NCI-H460 (cell line): ENCODE results near the gene DNAJC7. TPM values are rescaled to one million over a fixed set of nuclear protein-coding genes. Genes with fewer than 3 reads are reported as not detected.
"Not testable (repeated sequence)": the region's sequence is repeated elsewhere in the genome, so short reads cannot be mapped to it uniquely, and the experiment has no call there.

ENCODE experiments used
- DNase-seq: peaks from one replicate; pipeline ENCODE4 v3.0.0-alpha.2; 2016; ENCODE audit warnings: low read depth; ENCODE audit errors: extremely low read depth
- total RNA-seq: library from RNA; depleted of rRNA; stranded (reverse); fragments of >200 nt; shearing (Covaris generic); gene quantifications from 2 replicates; pipeline ENCODE4 v1.2.3, GENCODE V29; 2014

DNAJC7 gene
- total RNA-seq, 1 experiment from 2014 or later: 109 TPM

DNA sequence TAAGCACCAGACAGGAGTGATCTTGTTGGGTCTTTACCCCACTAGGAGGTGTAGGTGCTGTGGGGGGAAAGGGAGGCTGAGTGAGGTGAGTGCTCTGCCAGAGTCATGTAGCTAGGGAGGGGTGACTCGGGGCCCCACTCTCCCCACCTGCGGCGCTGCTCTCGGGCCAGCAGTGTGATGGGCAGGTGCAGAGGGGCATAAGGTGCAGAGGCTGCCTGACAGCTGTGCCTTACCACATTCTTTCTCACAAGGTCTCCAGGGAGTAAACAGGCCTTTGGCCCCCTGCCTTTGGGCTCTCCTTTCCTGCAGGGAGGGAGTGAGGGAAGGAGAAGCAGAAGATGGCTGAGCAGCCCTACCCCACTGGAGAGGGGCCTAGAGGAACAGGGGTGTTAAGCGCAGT is 55.1 kb downstream of the DNAJC7 start:
- DNase-seq: no peak

DNA sequence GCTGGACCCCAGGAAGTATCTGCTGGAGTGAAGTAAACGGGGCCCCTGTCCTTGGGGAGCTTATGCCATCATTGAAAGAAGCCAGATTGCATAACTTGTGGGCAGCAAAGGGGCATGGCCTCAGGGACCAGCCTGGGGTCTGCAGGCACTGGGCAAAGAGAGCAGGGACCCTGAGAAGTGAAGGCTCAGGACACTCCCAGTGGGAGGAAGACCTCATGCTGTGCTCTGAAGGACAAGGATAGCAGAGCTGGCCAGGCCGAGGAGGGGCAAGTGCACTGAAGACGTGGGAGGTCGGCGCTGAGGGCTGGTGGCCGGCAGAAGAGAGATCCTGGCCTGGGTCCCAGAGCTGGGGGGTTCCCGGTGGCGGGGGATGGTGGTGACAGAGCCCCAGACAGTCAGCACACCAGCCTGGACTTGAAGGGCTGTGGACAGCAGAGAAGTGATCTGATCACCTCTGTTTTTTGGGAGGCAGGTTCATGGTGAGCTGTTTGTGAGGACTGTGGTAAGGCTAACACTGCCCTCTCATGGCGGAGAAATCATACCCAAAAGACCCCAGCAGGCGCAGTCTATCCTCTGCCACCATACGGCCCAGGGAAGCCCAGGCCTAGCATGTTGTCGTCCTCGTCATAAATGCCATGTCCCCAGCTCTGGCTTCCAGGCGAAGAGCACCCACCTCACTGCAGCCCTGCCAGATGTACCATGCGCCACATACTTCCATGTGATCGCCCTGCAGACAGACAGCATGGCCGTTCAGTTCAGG is 57.7 kb downstream of the DNAJC7 start:
- peak; percentile 37 for DNase-seq

DNA sequence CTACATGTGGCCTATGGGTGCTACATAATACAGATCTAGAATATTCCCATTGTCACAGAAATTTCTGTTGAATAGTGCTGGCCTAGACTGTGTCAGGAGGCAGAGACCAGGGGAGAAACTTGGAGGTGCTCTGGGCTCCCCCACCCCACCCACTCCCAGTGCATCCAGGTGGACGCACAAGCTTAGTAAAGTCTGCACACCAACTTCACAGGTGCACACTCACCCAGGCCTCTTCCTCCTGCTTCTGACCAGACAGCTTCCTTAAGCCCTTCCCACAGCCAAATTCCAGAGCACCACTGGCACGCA is 58.3 kb downstream of the DNAJC7 start:
- DNase-seq: no peak

DNA sequence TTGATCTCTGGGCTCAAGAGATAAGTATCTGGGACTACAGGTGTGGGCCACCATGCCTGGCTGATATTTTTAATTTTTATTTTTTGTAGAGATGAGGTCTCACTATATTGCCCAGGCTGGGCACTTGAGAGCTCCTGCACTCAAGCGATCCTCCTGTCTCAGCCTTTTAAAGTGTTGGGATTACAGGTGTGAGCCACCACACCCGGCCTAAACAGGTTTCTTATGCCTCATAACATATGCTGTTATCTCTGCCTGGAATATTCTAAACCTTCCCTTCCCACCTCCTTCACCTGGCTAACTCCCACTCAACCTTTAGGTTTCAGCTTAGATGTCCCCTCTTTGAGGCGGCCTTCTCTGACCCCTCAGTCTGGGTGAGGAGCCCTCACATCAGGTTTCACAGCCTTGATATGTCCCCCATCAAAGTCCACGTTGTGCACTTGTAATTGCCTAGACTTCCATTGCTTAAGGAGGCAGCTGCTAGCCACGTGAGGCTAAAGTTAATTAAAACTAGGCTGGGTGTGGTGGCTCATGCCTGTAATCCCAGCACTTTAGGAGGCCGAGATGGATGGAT is 59.3 kb downstream of the DNAJC7 start:
- DNase-seq: no peak

DNA sequence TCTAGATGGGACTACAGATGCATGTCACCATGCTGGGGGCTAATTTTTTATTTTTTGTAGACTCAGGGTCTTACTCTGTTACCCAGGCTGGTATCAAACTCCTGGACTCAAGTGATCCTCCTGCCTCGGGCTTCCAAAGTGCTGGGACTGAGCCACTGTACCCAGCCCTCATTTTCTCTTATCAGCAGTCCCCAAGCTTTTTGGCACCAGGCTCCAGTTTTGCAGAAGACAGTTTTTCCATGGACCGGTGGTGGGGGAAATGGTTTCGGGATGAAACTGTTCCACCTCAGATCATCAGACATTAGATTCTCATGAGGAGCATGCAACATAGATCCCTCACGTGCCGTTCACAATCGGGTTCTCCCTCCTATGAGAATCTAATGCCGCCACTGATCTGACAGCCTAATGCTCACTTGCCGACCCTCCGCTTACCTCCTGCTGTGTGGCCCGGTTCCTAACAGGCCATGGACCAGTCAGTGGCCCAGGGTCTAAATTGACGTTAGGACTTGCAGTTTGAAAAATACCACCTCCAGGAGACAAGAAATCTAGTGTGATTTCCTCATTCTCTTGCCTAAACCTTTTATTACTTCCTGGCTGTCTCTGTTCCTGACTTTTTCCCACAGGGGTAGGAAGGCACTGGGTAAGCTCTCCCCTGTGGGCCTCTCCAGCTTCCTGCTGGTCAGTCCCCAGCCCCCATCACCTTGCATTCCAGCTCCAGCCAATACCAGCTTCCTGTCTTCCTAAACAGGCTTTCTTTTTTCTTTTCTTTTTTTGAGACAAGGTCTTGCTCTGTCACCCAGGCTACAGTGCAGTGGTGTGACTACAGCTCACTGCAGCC is 60.0 kb downstream of the DNAJC7 start:
- DNase-seq: no peak

DNA sequence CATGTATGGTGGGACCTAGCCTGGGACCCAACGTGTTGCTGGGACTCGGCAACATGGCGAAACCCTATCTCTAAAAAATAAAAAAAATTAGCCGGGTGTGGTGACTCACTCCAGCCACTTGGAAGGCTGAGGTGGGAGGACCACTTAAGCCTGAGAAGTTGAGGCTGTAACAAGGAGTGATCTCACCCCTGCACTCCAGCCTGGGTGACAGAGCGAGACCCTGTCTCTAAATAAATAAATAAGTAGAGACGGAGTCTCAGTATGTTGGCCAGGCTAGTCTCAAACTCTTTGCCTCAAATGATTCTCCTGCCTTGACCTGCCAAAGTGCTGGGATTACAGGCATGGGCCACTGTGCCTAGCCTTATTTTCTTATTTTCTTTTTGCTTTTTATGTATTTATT is 60.7 kb downstream of the DNAJC7 start:
- no peak for DNase-seq

DNA sequence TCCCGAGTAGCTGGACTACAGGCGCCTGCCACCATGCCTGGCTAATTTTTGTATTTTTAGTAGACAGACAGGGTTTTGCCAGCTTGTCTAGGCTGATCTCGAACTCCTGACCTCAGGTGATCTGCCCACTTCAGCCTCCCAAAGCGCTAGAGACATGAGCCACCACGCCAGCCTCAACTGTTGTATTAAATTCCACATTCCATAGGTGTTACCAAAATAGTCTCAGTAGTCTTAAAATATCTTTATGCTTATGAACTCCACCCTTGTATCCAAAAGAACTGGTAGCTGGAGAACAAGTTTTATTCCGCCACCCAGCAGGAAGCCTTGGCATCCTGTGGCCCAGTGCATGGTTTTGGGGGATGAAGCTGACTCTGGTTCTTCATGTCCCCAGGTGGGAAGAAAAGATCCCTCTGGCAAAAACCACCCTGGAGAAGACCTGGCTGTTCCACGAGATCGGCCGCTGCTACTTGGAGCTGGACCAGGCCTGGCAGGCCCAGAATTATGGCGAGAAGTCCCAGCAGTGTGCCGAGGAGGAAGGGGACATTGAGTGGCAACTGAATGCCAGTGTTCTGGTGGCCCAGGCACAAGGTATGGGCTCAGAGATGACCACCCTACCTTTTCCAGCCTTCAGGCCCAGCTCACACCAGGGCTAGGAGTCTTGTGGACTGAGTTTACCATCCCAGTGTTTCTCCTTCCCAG is 68.3 kb downstream of the DNAJC7 start:
- DNase-seq: no peak

DNA sequence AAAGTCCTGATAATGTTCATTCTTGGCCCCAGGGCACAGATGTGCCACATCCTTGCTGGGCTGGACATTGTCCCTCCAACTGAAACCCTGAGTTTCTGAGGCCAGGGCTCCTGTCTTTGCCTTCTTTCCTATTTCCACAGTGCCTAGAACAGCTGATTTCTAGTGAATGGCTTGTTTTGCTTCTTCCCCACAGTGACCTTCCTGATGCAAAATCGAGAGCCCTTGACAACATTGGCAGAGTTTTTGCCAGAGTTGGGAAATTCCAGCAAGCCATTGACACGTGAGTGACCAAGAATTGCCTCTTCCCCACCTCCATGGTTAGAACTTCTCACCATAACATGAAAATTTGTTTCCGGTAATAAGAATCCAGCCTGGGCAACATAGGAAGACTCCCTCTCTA is 72.3 kb downstream of the DNAJC7 start:
- DNase-seq: peak; percentile 33

DNA sequence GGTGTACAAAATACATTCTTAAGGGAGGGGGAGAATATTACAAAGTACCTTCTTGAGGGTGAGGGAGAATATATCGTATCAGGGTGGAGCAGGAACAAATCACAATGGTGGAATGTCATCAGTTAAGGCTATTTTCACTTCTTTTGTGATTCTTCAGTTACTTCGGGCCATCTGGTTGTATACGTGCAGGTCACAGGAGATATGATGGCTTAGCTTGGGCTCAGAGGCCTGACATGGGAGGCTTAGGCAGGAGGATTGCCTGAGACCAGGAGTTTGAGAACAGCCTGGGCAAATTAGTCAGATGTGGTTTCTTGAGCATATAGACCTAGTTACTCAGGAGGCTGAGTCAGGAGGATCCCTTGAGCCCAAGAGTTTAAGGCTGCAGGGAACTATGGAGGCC is 73.7 kb downstream of the DNAJC7 start:
- DNase-seq: no peak

DNA sequence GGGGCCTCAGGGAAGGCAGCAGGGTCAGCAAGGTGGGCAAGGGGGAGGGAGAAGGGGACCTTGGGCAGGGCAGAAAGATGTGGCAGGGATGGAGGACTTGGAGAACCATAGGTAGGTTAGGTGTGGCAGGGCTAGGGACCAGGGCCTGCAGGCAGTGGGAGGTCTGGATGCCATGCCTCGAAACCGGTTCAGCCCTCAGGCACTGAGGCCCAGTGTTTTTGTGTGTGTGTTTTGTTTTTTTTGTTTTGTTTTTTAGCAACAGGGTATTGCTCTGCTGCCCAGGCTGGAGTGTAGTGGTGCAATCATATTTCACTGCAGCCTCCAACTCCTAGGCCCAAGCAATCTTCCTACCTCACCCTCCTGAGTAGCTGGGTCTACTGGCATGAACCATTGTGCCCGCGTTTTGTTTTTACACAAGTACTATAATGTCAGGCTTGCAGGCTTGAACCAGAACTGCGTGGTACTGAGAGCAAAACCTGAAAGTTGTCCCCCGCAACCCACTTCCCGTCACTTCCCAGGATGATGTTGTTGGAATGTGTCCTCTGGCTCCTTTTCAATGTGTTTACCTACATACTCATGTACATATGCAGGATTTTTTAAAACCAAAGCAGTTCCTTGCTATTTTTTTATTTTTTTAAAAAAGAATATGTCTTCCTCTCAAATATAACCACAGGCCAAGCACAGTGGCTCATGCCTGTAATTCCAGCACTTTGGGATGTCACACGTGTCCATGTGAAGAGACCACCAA is 74.4 kb downstream of the DNAJC7 start:
- no peak for DNase-seq

DNA sequence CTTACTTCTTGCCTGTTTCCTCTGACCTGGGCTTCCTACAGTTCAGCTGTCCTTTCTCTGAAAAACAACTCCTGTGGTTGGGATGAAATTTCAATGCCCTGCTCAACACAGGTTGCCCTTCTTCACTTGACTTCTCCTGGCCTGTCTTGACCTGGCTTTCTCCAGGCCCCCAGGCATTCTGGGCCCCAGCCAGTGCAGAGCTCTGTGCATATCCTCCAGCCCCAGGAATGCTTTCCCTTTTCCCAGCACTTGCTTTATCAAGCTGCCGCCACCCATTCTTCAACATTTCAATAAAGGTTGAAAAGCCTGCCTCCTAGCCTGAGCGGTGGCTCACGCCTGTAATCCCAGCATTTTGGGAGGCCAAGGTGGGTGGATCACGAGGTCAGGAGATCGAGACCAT is 76.1 kb downstream of the DNAJC7 start:
- DNase-seq: no peak

DNA sequence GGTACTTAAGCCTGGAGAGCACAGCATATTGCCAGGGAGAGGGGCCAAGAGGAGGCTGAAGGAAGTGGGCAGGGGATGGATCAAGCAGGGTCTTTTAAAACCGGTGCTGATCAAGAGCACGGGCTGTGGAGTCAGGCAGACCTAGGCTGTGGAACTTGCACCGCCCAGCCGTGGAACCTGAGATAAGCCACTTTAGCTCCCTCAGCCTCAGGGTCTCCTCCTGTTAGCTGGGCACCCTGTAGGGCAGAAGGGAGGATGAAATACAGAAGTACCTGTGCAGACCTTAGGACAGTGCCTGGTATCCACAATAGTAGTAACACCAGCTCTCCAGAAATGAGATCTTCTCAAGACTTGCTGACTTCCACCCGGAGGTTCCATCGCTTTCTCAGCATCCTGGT is 77.5 kb downstream of the DNAJC7 start:
- no peak for DNase-seq

DNA sequence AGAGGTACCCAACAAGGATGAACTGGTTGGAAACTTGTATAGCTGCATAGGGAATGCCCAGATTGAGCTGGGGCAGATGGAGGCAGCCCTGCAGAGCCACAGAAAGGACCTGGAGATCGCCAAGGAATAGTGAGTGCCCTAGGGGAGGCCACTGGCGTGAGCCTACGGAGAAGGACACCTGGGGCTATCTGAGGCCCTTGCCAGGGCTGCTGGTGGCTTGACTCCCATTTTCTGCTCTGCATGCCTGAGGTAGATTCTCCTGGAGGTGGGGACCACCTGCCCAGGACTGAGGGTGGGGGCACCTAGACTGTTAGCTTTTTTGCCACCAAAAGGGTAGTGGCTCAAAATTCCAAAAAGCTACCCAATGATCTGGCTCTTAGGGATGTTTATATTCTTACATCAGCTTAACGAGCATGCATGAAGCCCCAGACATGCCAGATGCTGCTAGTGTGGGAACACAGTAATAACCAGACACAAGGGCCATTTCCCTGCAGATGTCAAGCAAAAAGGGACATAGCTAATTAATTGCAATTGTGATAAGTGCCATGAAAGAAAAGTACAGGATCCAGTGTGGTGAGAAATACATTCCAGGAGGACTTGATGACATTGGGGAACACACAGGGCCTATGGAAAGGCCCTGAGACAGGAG is 78.1 kb downstream of the DNAJC7 start:
- DNase-seq: no peak

DNA sequence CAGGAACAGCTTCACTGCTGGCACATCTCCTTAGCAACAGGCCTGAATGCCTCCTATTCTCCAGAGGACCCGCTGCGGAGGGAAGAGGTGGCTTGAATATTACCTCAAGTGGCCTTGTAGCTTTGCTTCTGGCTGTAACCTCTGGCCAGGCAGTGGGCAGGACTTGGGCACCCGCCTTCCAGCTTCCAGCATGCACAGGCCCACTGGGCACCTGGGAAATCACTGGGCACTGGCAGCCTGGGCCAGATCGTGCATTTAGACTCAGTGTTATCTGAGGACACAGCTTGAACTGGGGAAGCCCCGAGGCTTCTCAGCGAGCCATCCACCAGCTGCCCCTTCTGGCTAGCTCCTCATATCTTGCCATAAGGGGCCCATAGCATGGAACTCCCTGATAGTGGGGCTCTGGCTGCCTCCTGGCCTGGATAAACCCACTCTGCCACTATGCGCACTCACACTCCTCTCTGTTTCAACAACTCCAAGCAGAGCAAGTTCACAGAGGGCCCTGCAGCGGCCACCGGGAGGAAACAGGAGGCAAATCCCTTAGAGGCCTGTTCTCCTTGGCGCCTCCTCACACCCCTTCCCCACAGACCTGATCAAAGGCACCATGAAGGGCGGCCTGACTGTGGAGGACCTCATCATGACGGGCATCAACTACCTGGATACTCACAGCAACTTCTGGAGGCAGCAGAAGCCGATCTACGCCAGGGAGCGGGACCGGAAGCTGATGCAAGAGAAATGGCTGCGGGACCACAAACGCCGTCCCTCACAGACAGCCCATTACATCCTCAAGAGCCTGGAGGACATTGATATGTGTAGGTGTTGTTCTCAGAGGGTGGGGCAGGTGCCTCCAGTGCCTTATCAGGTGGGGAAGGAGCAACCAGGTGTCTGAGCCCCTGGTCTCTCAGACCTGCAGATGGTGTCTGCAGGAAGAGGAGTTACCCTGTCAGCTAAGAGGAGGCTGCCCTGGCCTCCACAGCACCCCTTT is 79.0 kb downstream of the DNAJC7 start:
- DNase-seq: no peak

DNA sequence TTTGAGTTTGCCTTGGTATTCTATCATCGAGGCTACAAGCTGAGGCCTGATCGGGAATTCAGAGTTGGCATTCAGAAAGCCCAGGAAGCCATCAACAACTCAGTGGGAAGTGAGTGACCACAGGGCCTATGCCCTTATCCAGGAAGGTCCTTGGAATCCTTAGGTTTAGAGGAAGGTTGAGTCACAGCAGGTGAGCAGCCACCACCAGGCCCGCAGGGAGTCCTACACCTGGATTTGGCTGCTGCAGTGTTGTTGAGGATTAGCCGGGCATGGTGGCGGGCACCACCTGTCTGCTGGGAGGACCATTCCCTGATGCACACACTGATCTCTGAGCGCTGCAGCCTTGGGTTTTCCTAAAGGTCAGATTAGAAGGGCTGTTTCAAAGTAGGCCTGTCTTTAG is 81.6 kb downstream of the DNAJC7 start:
- DNase-seq: no peak

DNA sequence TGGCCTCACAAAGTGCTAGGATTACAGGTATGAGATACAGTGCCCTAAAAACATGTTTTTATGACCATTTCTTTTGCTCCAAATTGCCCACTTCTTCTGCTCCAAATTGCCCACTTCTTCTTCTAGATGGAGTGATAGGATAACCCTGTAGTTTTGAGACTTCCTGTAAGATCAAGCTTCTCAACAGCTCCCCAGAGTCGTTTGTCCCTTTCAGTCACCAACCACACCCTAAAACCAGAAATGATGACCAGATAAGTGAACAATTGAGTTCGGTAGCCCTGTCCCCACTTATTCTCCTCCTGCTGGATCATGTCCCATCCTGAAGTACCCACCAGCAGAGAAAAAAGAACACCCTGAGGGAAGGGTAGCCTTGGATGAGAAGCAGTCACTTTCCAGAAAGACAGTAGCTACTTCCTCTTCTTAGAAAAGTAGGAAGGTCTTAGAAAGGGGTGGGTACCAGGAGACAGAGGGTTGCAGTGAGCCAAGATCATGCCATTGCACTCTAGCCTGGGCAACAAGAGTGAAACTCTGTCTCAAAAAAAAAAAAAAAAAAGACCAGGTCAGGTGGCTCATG is 84.3 kb downstream of the DNAJC7 start:
- no peak for DNase-seq

DNA sequence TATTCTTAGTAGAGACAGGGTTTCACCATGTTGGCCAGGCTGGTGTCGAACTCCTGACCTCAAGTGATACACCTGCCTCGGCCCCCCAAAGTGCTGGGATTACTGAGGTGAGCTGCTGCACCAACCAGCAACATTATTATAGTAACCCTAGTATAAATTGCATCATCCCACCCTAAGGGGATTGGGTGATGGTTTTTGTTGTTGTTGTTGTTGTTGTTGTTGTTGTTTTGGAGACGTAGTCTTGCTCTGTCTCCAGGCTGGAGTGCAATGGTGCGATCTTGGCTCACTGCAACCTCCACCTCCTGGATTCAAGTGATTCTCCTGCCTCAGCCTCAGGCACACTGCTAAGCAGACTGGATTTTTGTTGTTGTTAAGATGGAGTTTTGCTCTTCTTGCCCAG is 85.5 kb downstream of the DNAJC7 start:
- not testable (repeated sequence) for DNase-seq

DNA sequence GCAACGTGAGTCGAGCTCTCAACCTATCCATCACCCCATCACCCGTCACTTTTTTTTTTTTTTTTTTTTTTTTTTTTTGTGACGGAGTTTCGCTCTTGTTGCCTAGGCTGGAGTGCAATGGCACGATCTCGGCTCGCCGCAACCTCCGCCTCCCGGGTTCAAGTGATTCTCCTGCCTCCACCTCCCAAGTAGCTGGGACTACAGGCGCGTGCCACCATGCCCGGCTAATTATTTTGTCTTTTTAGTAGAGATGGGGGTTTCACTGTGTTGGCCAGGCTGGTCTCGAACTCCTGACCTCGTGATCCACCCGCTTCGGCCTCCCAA is 86.4 kb downstream of the DNAJC7 start:
- DNase-seq: not testable (repeated sequence)
